Activated CD8-positive, alpha-beta T cell treated with anti-CD3 and anti-CD28 coated beads for 36 hours (primary cell): ENCODE data around the gene AHNAK. TPM values are rescaled to one million over a fixed set of nuclear protein-coding genes. Genes with fewer than 3 reads are reported as not detected.

Experiments
- ATAC-seq: fragments of 200-7000 bp; cut with Tn5 transposase; one replicate; pipeline ENCODE4 v1.10.0; 2021; ENCODE audit warnings: mild to moderate bottlenecking, moderate library complexity
- CTCF ChIA-PET: fragments of 350-600 bp; sonication (Branson Sonifier 250); formaldehyde crosslinking; loops from one replicate; lab custom pipeline; 2021; ENCODE audit warnings: antibody characterized with exemption; lab: Charles Lee
- POLR2A ChIA-PET: fragments of 350-600 bp; sonication (Branson Sonifier 250); formaldehyde crosslinking; loops from one replicate; lab custom pipeline; 2021; ENCODE audit warnings: antibody characterized with exemption; lab: Charles Lee
- DNase-seq: peaks from one replicate; pipeline ENCODE4 v3.0.0-alpha.2; 2020
- H3K27ac Mint-ChIP-seq: one replicate; pipeline ENCODE4 v1.8.0; 2021; ENCODE audit warnings: mild to moderate bottlenecking, mixed read lengths
- H3K27me3 Mint-ChIP-seq: one replicate; pipeline ENCODE4 v1.8.0; 2021; ENCODE audit warnings: mixed read lengths
- H3K36me3 Mint-ChIP-seq: one replicate; pipeline ENCODE4 v1.8.0; 2021; ENCODE audit warnings: low read depth, mixed read lengths
- H3K4me1 Mint-ChIP-seq: one replicate; pipeline ENCODE4 v1.8.0; 2021; ENCODE audit warnings: low read depth, mixed read lengths
- H3K4me3 Mint-ChIP-seq: one replicate; pipeline ENCODE4 v1.8.0; 2021; ENCODE audit warnings: mild to moderate bottlenecking, moderate library complexity, mixed read lengths
- H3K9me3 Mint-ChIP-seq: one replicate; pipeline ENCODE4 v1.8.0; 2021; ENCODE audit warnings: mixed read lengths
- intact Hi-C: fragments of 100-400 bp; cut with micrococcal nuclease; formaldehyde crosslinking; loops from one replicate; pipeline ENCODE4 v1.10.0; 2022
- total RNA-seq, 2 experiments: library from RNA; stranded (reverse); gene quantifications; one replicate each; pipeline ENCODE4 v1.2.3, GENCODE V29; 2021
- TF ChIP-seq, protein P1 (sequence below): fragments of 200-600 bp; IDR thresholded peaks from one replicate; pipeline ENCODE4 v1.8.0; 2022; ENCODE audit warnings: antibody characterized with exemption, mild to moderate bottlenecking

AHNAK gene
- total RNA-seq, 2 experiments from 2014 or later: 41.1 to 43.0 TPM

DNA sequence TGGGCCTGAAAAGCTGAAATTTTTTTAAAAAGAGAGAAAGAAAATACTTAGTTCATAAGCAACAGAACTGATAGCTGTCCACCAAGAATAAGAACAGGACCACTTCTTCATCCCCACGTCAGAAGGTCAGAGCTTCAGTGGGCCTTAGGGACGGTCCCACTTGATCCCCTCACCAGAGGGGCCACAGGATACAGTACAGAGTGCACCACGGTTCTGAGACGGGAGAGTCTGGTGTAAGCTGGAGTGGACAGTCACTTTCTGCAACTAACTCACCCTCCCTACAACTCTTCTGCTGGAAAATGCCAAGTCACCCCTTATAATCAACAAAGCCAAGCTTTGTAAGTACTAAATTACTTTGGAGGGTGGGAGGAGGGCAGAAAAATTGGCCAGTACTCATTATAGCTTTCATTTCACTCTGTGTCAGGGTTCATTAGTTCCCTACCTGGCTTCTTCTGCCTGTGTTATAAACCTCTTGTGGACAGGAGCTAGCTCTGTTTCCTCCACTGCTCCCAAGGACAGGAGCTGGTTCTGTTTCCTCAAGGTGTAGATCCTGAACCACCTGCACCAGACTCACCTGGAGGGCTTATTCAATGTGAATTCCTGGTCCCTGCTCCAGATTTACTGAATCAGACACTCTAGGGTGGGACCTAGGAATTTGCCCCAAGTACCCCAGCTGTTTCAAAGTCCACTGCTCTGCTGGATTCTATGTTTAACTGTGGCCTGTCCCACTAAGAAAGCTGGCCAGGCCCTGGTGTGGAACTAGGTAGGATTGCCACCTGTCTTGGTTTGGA, 88.2 kb downstream of the AHNAK start:
- POLR2A ChIA-PET: interaction anchor here (0.5 kb wide), 1 partner anchor 618 kb away, joined by 3 read pairs; no protein-coding TSS in a partner anchor
- Mint-ChIP-seq H3K4me1 (no peaks in the 10 kb centered on the region), H3K27me3 (no peaks in the 10 kb centered on the region), H3K36me3 (no peaks in the 10 kb centered on the region), H3K27ac (no peak overlapping the region), H3K9me3 (no peaks in the 10 kb centered on the region), H3K4me3 (no peak overlapping the region)
- no peak for ATAC-seq
- intact Hi-C loops: no loop called here
- TF ChIP-seq, protein P1, sequence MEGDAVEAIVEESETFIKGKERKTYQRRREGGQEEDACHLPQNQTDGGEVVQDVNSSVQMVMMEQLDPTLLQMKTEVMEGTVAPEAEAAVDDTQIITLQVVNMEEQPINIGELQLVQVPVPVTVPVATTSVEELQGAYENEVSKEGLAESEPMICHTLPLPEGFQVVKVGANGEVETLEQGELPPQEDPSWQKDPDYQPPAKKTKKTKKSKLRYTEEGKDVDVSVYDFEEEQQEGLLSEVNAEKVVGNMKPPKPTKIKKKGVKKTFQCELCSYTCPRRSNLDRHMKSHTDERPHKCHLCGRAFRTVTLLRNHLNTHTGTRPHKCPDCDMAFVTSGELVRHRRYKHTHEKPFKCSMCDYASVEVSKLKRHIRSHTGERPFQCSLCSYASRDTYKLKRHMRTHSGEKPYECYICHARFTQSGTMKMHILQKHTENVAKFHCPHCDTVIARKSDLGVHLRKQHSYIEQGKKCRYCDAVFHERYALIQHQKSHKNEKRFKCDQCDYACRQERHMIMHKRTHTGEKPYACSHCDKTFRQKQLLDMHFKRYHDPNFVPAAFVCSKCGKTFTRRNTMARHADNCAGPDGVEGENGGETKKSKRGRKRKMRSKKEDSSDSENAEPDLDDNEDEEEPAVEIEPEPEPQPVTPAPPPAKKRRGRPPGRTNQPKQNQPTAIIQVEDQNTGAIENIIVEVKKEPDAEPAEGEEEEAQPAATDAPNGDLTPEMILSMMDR: no peak
- DNase-seq: no peak
- CTCF ChIA-PET: interaction anchor here (0.6 to 3.1 kb wide), 4 partner anchors 34 to 287 kb away, joined by 3 to 14 read pairs (median 6); no protein-coding TSS in a partner anchor

DNA sequence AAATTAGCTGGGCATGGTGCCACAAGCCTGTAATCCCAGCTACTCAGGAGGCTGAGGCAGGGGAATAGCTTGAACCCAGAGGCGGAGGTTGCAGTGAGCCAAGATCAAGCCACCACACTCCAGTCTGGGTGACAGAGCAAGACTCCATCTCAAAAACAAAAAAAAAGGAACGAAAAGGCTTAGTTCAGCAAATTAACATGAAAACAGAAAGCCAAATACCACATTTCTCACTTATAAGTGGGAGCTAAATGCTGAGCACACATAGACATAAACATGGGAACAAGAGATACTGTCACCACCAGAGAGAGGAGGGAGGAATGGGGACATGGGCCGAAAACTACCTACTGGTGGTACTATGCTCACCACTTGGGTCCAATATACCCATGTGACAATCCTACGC, 89.1 kb downstream of the AHNAK start:
- ChIA-PET CTCF (interaction anchor here (0.6 to 3.1 kb wide), 3 partner anchors 33 to 286 kb away, joined by 3 to 14 read pairs (median 7); no protein-coding TSS in a partner anchor), POLR2A (no interaction called here)
- DNase-seq (no peak), ATAC-seq (no peak)
- TF ChIP-seq, protein P1: no peak
- intact Hi-C loops: no loop called here
- H3K4me3 Mint-ChIP-seq: no peak overlapping the region
- H3K9me3 Mint-ChIP-seq: no peaks in the 10 kb centered on the region
- no peaks in the 10 kb centered on the region for H3K27me3 Mint-ChIP-seq
- no peaks in the 10 kb centered on the region for H3K36me3 Mint-ChIP-seq
- no peak overlapping the region for H3K27ac Mint-ChIP-seq
- H3K4me1 Mint-ChIP-seq: no peaks in the 10 kb centered on the region

DNA sequence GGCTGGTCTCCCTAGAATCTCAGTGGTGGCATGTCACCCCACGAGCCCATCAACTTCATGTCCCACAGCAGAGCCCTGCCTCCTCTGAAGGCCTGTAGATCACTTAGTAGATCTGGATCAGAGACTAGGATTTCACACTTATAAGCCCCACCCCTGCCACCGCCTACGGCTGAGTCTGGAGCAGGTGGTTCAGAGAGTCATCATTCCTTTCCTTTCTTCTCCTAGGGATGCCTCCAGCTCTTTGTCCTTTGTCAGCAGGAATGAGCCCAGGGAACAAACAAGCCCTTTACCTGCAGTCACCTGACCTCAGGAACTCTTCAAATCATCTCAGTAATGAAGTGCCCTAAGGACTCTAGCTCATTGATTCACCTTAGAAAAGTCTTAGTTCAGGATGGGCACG, 90.0 kb downstream of the AHNAK start:
- intact Hi-C loops: no loop called here
- no peak for DNase-seq
- TF ChIP-seq, protein P1: no peak
- H3K27me3 Mint-ChIP-seq: no peaks in the 10 kb centered on the region
- ChIA-PET CTCF (interaction anchor here (1.2 to 2.5 kb wide), 2 partner anchors 32 to 86 kb away, joined by 5 to 7 read pairs; no protein-coding TSS in a partner anchor), POLR2A (interaction anchor here (1.0 kb wide), 1 partner anchor 8 kb away, joined by 4 read pairs; no protein-coding TSS in a partner anchor)
- H3K9me3 Mint-ChIP-seq: no peaks in the 10 kb centered on the region
- no peak overlapping the region for H3K27ac Mint-ChIP-seq
- no peak overlapping the region for H3K4me3 Mint-ChIP-seq
- no peaks in the 10 kb centered on the region for H3K36me3 Mint-ChIP-seq
- no peak for ATAC-seq
- no peaks in the 10 kb centered on the region for H3K4me1 Mint-ChIP-seq

DNA sequence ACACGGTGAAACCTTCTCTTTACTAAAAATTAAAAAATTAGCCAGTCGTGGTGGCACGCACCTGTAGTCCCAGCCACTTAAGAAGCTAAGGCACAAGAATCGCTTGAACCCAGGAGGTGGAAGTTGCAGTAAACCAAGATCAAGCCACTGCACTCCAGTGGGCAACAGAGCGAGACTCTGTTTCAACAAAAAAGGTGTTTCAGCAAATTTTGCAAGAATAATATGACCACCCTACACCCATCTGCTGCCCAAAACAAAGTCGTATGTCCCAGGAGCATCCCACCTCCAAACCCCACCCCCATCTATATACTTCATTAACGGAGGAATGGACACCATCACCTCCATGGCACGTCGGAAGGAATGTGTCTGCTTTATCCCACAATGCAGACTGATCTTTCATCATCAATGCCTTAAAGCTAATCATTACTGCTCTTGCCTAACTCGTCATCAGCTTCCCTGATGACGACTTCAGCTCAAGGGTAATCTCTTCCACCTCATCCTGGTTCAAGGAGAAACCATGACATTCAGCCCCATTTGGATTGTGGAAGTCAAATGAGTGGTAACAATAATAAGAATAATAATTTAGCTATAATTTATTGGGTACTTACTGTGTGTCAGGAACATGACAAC, 93.7 kb downstream of the AHNAK start:
- TF ChIP-seq, protein P1: no peak
- CTCF ChIA-PET: interaction anchor here (1.0 to 1.1 kb wide), 3 partner anchors 28 to 90 kb away, joined by 3 to 5 read pairs (median 4); no protein-coding TSS in a partner anchor

More for the DNA sequence above, 93.7 kb downstream of the AHNAK start:
- DNase-seq: no peak
- intact Hi-C loops: no loop called here
- H3K4me1 Mint-ChIP-seq: no peaks in the 10 kb centered on the region
- peaks cover 1% of the 10 kb centered on the region for H3K27me3 Mint-ChIP-seq
- no peak overlapping the region for H3K4me3 Mint-ChIP-seq
- no peaks in the 10 kb centered on the region for H3K9me3 Mint-ChIP-seq
- no peak overlapping the region for H3K27ac Mint-ChIP-seq
- H3K36me3 Mint-ChIP-seq: no peaks in the 10 kb centered on the region
- POLR2A ChIA-PET: no interaction called here
- ATAC-seq: no peak
